Measurements from ENCODE around the gene FSD2.

The FSD2 gene

GRCh38 chr15:82805994-82806406 lies at the start of gene FSD2:
Gene FSD2 (minus strand): TSS chr15:82806069. CDS start chr15:82787390, 18,679 bp downstream.
- DNase-seq, result no peak

GRCh38 chr15:82854554-82854953 lies 48.7 kb upstream of the FSD2 start:
- DNase-seq, result peak; percentile 42

GRCh38 chr15:82852941-82853561 lies 47.2 kb upstream of the FSD2 start:
- DNase-seq, result peak; percentile 43

- peak; percentile 55 for DNase-seq
Measured at GRCh38 chr15:82851981-82852511, 46.2 kb upstream of the FSD2 start.

GRCh38 chr15:82851306-82851850 lies 45.5 kb upstream of the FSD2 start:
- DNase-seq, result no peak

GRCh38 chr15:82850731-82851130 lies 44.9 kb upstream of the FSD2 start:
- peak; percentile 12 for DNase-seq

GRCh38 chr15:82849556-82850512 lies 44.0 kb upstream of the FSD2 start:
- peak; percentile 89 for DNase-seq

- no peak for DNase-seq
Measured at GRCh38 chr15:82848241-82848993, 42.5 kb upstream of the FSD2 start.

- DNase-seq, result no peak
Measured at GRCh38 chr15:82847703-82848102, 41.8 kb upstream of the FSD2 start.

- no peak for DNase-seq
Measured at GRCh38 chr15:82846621-82847020, 40.8 kb upstream of the FSD2 start.

- no peak for DNase-seq
Measured at GRCh38 chr15:82845686-82846085, 39.8 kb upstream of the FSD2 start.

GRCh38 chr15:82843566-82843965 lies 37.7 kb upstream of the FSD2 start:
- no peak for DNase-seq

- DNase-seq, result no peak
Measured at GRCh38 chr15:82840166-82840565, 34.3 kb upstream of the FSD2 start.

- DNase-seq, result no peak
Measured at GRCh38 chr15:82839136-82839535, 33.3 kb upstream of the FSD2 start.

GRCh38 chr15:82838096-82838735 lies 32.3 kb upstream of the FSD2 start:
- DNase-seq, result no peak

GRCh38 chr15:82835391-82835917 lies 29.6 kb upstream of the FSD2 start:
- no peak for DNase-seq

- no peak for DNase-seq
Measured at GRCh38 chr15:82833362-82833682, 27.5 kb upstream of the FSD2 start.

- no peak for DNase-seq
Measured at GRCh38 chr15:82832601-82833361, 26.9 kb upstream of the FSD2 start.

- DNase-seq, result no peak
Measured at GRCh38 chr15:82831894-82832600, 26.2 kb upstream of the FSD2 start.

- DNase-seq, result no peak
Measured at GRCh38 chr15:82830427-82831173, 24.7 kb upstream of the FSD2 start.
